Naive thymus-derived CD8-positive, alpha-beta T cell (primary cell): ENCODE data around the gene LRFN4. TPM values are rescaled to one million over a fixed set of nuclear protein-coding genes. Genes with fewer than 3 reads are reported as not detected.
A peak's percentile ranks its signal among the peaks of the same experiment; 100 is the strongest.

Source experiments
- ATAC-seq, 2 donors: fragments of 150-1000 bp; cut with Tn5 transposase in 1 of 2; sonication (Bioruptor Pico), chemical (Tn5 transposase) in 1 of 2; 1 replicate in 1 of 2; 2 replicates in 1 of 2; pipeline ENCODE4 v1.10.0; 2021; ENCODE audit warnings: mild to moderate bottlenecking in 2 of 2, moderate library complexity in 2 of 2
- POLR2A ChIA-PET: fragments of 350-600 bp; sonication (Branson Sonifier 250); formaldehyde crosslinking; loops from one replicate; lab custom pipeline; 2021; ENCODE audit warnings: antibody characterized with exemption; lab: Charles Lee
- DNase-seq, 10 donors: peaks; one replicate each; pipeline versions ENCODE4 v3.0.0 to v3.0.0-alpha.2; 2020 to 2022
- H3K27ac Mint-ChIP-seq, 10 donors: one replicate each; pipeline ENCODE4 v1.8.0; 2020 to 2022; ENCODE audit warnings: mild to moderate bottlenecking in 10 of 10, mixed read lengths in 10 of 10, moderate library complexity in 4 of 10, inconsistent platforms in 1 of 10
- H3K27me3 Mint-ChIP-seq, 5 donors: one replicate each; pipeline ENCODE4 v1.8.0; 2021 to 2022; ENCODE audit warnings: mixed read lengths in 5 of 5
- H3K36me3 Mint-ChIP-seq, 3 donors: one replicate each; pipeline ENCODE4 v1.8.0; 2020 to 2022; ENCODE audit warnings: mixed read lengths in 3 of 3, mild to moderate bottlenecking in 2 of 3, inconsistent platforms in 1 of 3
- H3K4me1 Mint-ChIP-seq, 4 donors: one replicate each; pipeline ENCODE4 v1.8.0; 2021 to 2022; ENCODE audit warnings: mixed read lengths in 4 of 4
- H3K4me3 Mint-ChIP-seq, 10 donors: one replicate each; pipeline ENCODE4 v1.8.0; 2020 to 2022; ENCODE audit warnings: mild to moderate bottlenecking in 10 of 10, mixed read lengths in 10 of 10, moderate library complexity in 6 of 10, inconsistent platforms in 1 of 10
- H3K9me3 Mint-ChIP-seq, 9 donors: one replicate each; pipeline ENCODE4 v1.8.0; 2020 to 2022; ENCODE audit warnings: mixed read lengths in 9 of 9, mild to moderate bottlenecking in 3 of 9, inconsistent platforms in 1 of 9, moderate library complexity in 1 of 9
- polyA plus RNA-seq, 3 donors: library from polyadenylated mRNA; unstranded; fragments of 300-500 nt; fragmentation: Illumina TruSeq; gene quantifications; one replicate each; pipeline ENCODE4 v1.2.3, GENCODE V29; 2021
- total RNA-seq, 8 experiments: library from RNA in 2 of 8; stranded (reverse) in 2 of 8; gene quantifications; one replicate each; pipeline ENCODE4 v1.2.3 and lab custom pipeline; 2021 to 2026

The LRFN4 gene
- total and polyA plus RNA-seq, 5 experiments from 2014 or later: 0.09 to 1.3 (median 0.63) TPM; not detected in 1

GRCh38 chr11:66870616-66871520, 14.0 kb downstream of the LRFN4 start:
- Mint-ChIP-seq H3K4me1 (peaks cover 5 to 11% (median 8%) of the 10 kb centered on the region in 4 donors), H3K27me3 (no peaks in the 10 kb centered on the region), H3K36me3 (no peaks in the 10 kb centered on the region), H3K4me3 (no peak overlapping the region), H3K9me3 (no peaks in the 10 kb centered on the region), H3K27ac (no peak overlapping the region)
- DNase-seq: no peak
- POLR2A ChIA-PET: interaction anchor here (1.3 kb wide), 1 partner anchor 8 kb away, joined by 3 read pairs; no protein-coding TSS in a partner anchor
- ATAC-seq: no peak

- POLR2A ChIA-PET: interaction anchor here (1.3 kb wide), 1 partner anchor 8 kb away, joined by 3 read pairs; no protein-coding TSS in a partner anchor
- no peak for ATAC-seq
- H3K36me3 Mint-ChIP-seq: no peaks in the 10 kb centered on the region
- no peaks in the 10 kb centered on the region for H3K27me3 Mint-ChIP-seq
- DNase-seq: no peak
- H3K9me3 Mint-ChIP-seq: no peaks in the 10 kb centered on the region
- peaks cover 5 to 11% (median 8%) of the 10 kb centered on the region in 4 donors for H3K4me1 Mint-ChIP-seq
- no peak overlapping the region for H3K4me3 Mint-ChIP-seq
- H3K27ac Mint-ChIP-seq: no peak overlapping the region
Measured at GRCh38 chr11:66871521-66871901, 14.6 kb downstream of the LRFN4 start.

- Mint-ChIP-seq H3K9me3 (no peaks in the 10 kb centered on the region), H3K27me3 (no peaks in the 10 kb centered on the region), H3K36me3 (peaks cover 0 to 2% (median 0%) of the 10 kb centered on the region in 3 donors), H3K27ac (peak overlapping the region in 1 of 10 donors; percentile 33), H3K4me1 (peaks cover under 1 to 3% (median 2%) of the 10 kb centered on the region in 4 donors), H3K4me3 (no peak overlapping the region)
- DNase-seq (no peak), ATAC-seq (no peak)
- POLR2A ChIA-PET: no interaction called here
Measured at GRCh38 chr11:66874232-66874631, 17.4 kb downstream of the LRFN4 start.

- H3K27me3 Mint-ChIP-seq: no peaks in the 10 kb centered on the region
- H3K4me1 Mint-ChIP-seq: peaks cover 4 to 9% (median 6%) of the 10 kb centered on the region in 4 donors
- no peak overlapping the region for H3K27ac Mint-ChIP-seq
- H3K9me3 Mint-ChIP-seq: no peaks in the 10 kb centered on the region
- ATAC-seq (no peak), DNase-seq (no peak)
- H3K4me3 Mint-ChIP-seq: no peak overlapping the region
- H3K36me3 Mint-ChIP-seq: peaks cover 0 to 2% (median 0%) of the 10 kb centered on the region in 3 donors
- POLR2A ChIA-PET: no interaction called here
Measured at GRCh38 chr11:66875378-66875777, 18.5 kb downstream of the LRFN4 start.

GRCh38 chr11:66877588-66878385, 20.9 kb downstream of the LRFN4 start:
- no peak overlapping the region for H3K4me3 Mint-ChIP-seq
- H3K36me3 Mint-ChIP-seq: peaks cover 0 to 2% (median 0%) of the 10 kb centered on the region in 3 donors
- H3K27me3 Mint-ChIP-seq: no peaks in the 10 kb centered on the region
- no peak overlapping the region for H3K27ac Mint-ChIP-seq
- POLR2A ChIA-PET: no interaction called here
- no peaks in the 10 kb centered on the region for H3K9me3 Mint-ChIP-seq
- no peak for ATAC-seq
- peaks cover 12 to 22% (median 17%) of the 10 kb centered on the region in 4 donors for H3K4me1 Mint-ChIP-seq
- no peak for DNase-seq

GRCh38 chr11:66878474-66878873, 21.6 kb downstream of the LRFN4 start:
- POLR2A ChIA-PET: interaction anchor here (0.7 kb wide), 1 partner anchor 559 kb away, joined by 3 read pairs; no protein-coding TSS in a partner anchor
- peaks cover 0 to 2% (median 0%) of the 10 kb centered on the region in 3 donors for H3K36me3 Mint-ChIP-seq
- H3K27ac Mint-ChIP-seq: no peak overlapping the region
- H3K4me1 Mint-ChIP-seq: peaks cover 12 to 27% (median 20%) of the 10 kb centered on the region in 4 donors
- no peaks in the 10 kb centered on the region for H3K9me3 Mint-ChIP-seq
- no peaks in the 10 kb centered on the region for H3K27me3 Mint-ChIP-seq
- DNase-seq (no peak), ATAC-seq (no peak)
- H3K4me3 Mint-ChIP-seq: no peak overlapping the region

- Mint-ChIP-seq H3K36me3 (peaks cover 0 to 2% (median 0%) of the 10 kb centered on the region in 3 donors), H3K4me3 (no peak overlapping the region), H3K27me3 (no peaks in the 10 kb centered on the region), H3K27ac (no peak overlapping the region), H3K4me1 (peaks cover 12 to 28% (median 20%) of the 10 kb centered on the region in 4 donors), H3K9me3 (no peaks in the 10 kb centered on the region)
- POLR2A ChIA-PET: interaction anchor here (0.7 to 1.1 kb wide), 2 partner anchors 8 to 560 kb away, joined by 3 read pairs; no protein-coding TSS in a partner anchor
- ATAC-seq: no peak
- no peak for DNase-seq
Measured at GRCh38 chr11:66879000-66879399, 22.1 kb downstream of the LRFN4 start.

- Mint-ChIP-seq H3K27me3 (no peaks in the 10 kb centered on the region), H3K27ac (peak overlapping the region in 1 of 10 donors; percentile 13), H3K4me3 (no peak overlapping the region), H3K9me3 (no peaks in the 10 kb centered on the region), H3K4me1 (peaks cover 12 to 28% (median 20%) of the 10 kb centered on the region in 4 donors), H3K36me3 (peaks cover 0 to 2% (median 0%) of the 10 kb centered on the region in 3 donors)
- POLR2A ChIA-PET: interaction anchor here (1.1 kb wide), 1 partner anchor 9 kb away, joined by 3 read pairs; no protein-coding TSS in a partner anchor
- DNase-seq (no peak), ATAC-seq (no peak)
Measured at GRCh38 chr11:66879583-66879982, 22.7 kb downstream of the LRFN4 start.

- Mint-ChIP-seq H3K4me3 (no peak overlapping the region), H3K4me1 (peaks cover 12 to 28% (median 20%) of the 10 kb centered on the region in 4 donors), H3K9me3 (no peaks in the 10 kb centered on the region), H3K27ac (no peak overlapping the region), H3K36me3 (peaks cover 0 to 2% (median 0%) of the 10 kb centered on the region in 3 donors), H3K27me3 (no peaks in the 10 kb centered on the region)
- ATAC-seq: no peak
- POLR2A ChIA-PET: interaction anchor here (1.1 kb wide), 1 partner anchor 9 kb away, joined by 3 read pairs; no protein-coding TSS in a partner anchor
- DNase-seq: no peak
Measured at GRCh38 chr11:66879999-66880398, 23.1 kb downstream of the LRFN4 start.

GRCh38 chr11:66880496-66881450, 23.9 kb downstream of the LRFN4 start:
- Mint-ChIP-seq H3K27ac (peak overlapping the region in 3 of 10 donors; percentile 9 to 80 (median 37)), H3K36me3 (peaks cover 0 to 2% (median 0%) of the 10 kb centered on the region in 3 donors), H3K9me3 (no peaks in the 10 kb centered on the region), H3K27me3 (no peaks in the 10 kb centered on the region), H3K4me1 (peaks cover 12 to 28% (median 20%) of the 10 kb centered on the region in 4 donors), H3K4me3 (peak overlapping the region in 5 of 10 donors; percentile 13 to 56 (median 41))
- DNase-seq (peak in 3 of 10 donors; percentile 15 to 29 (median 22)), ATAC-seq (peak; percentile 53 to 79)
- POLR2A ChIA-PET: no interaction called here

GRCh38 chr11:66881451-66881835, 24.6 kb downstream of the LRFN4 start:
- Mint-ChIP-seq H3K4me3 (peak overlapping the region in 2 of 10 donors; percentile 8 to 27), H3K27ac (peak overlapping the region in 2 of 10 donors; percentile 37 to 80), H3K9me3 (no peaks in the 10 kb centered on the region), H3K36me3 (peaks cover 0 to 2% (median 0%) of the 10 kb centered on the region in 3 donors), H3K4me1 (peaks cover 15 to 28% (median 20%) of the 10 kb centered on the region in 4 donors), H3K27me3 (no peaks in the 10 kb centered on the region)
- ATAC-seq (no peak), DNase-seq (no peak)
- POLR2A ChIA-PET: no interaction called here
